ENCODE results near the gene VAV1.

GRCh38 chr19:6807291-6807690 lies 34.8 kb downstream of the VAV1 start:
- TF ChIP-seq, protein P1, sequence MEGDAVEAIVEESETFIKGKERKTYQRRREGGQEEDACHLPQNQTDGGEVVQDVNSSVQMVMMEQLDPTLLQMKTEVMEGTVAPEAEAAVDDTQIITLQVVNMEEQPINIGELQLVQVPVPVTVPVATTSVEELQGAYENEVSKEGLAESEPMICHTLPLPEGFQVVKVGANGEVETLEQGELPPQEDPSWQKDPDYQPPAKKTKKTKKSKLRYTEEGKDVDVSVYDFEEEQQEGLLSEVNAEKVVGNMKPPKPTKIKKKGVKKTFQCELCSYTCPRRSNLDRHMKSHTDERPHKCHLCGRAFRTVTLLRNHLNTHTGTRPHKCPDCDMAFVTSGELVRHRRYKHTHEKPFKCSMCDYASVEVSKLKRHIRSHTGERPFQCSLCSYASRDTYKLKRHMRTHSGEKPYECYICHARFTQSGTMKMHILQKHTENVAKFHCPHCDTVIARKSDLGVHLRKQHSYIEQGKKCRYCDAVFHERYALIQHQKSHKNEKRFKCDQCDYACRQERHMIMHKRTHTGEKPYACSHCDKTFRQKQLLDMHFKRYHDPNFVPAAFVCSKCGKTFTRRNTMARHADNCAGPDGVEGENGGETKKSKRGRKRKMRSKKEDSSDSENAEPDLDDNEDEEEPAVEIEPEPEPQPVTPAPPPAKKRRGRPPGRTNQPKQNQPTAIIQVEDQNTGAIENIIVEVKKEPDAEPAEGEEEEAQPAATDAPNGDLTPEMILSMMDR (IDR thresholded peaks at IDR 0.05), result no peak
- no peak for TF ChIP-seq POLR2A (IDR thresholded peaks at IDR 0.05)
